Measurements from ENCODE around the gene LRRC43. TPM values are rescaled to one million over a fixed set of nuclear protein-coding genes. Genes with fewer than 3 reads are reported as not detected.

Gene LRRC43
- total and polyA plus RNA-seq, 2 of the 4 experiments (the other 2 are of a cell fraction), result 0.26 to 0.36 TPM

Small RNA genes lying within 50 kb of the gene (microRNA-seq; reads per million reads assigned to microRNA genes)
- not detected for gene DIABLO (ENCODE audit: insufficient read depth, insufficient read length)

Small RNA genes lying within 50 kb of the gene (small RNA-seq; reads per million reads assigned to genes)
- gene DIABLO, result 0 to 2.9 (median 0.46) reads per million in 5 experiments

Other genes starting within 250 kb of the LRRC43 start
- gene BCL7A, start 161.2 kb upstream of the LRRC43 start, total RNA-seq (2012; rRNA removed), result 5.6 and 6.1 TPM in 2 replicates
- gene BCL7A, start 161.2 kb upstream of the LRRC43 start, polyA plus RNA-seq (2012; rRNA removed), result 7.9 and 8.6 TPM in 2 replicates
- 2.7 and 3.1 TPM in 2 replicates for gene MLXIP, start 104.4 kb upstream of the LRRC43 start, total RNA-seq (2012; rRNA removed)
- gene MLXIP, start 104.4 kb upstream of the LRRC43 start, polyA plus RNA-seq (2012; rRNA removed), result 9.5 and 10.8 TPM in 2 replicates
- gene IL31, start 8.9 kb upstream of the LRRC43 start, total RNA-seq (2012; rRNA removed), result not detected in 2 replicates
- not detected in 2 replicates for gene IL31, start 8.9 kb upstream of the LRRC43 start, polyA plus RNA-seq (2012; rRNA removed)
- gene B3GNT4, start 20.6 kb downstream of the LRRC43 start, total RNA-seq (2012; rRNA removed), result under 0.01 and 0.18 TPM in 2 replicates
- 0.53 and 0.99 TPM in 2 replicates for gene B3GNT4, start 20.6 kb downstream of the LRRC43 start, polyA plus RNA-seq (2012; rRNA removed)
- 102 and 104 TPM in 2 replicates for gene DIABLO, start 42.9 kb downstream of the LRRC43 start, total RNA-seq (2012; rRNA removed)
- gene DIABLO, start 42.9 kb downstream of the LRRC43 start, polyA plus RNA-seq (2012; rRNA removed), result 67.0 and 69.7 TPM in 2 replicates
- gene VPS33A, start 83.4 kb downstream of the LRRC43 start, total RNA-seq (2012; rRNA removed), result 20.3 and 21.4 TPM in 2 replicates
- 14.0 and 14.3 TPM in 2 replicates for gene VPS33A, start 83.4 kb downstream of the LRRC43 start, polyA plus RNA-seq (2012; rRNA removed)
- gene CLIP1, start 239.5 kb downstream of the LRRC43 start, total RNA-seq (2012; rRNA removed), result 54.8 and 58.9 TPM in 2 replicates
- 35.6 and 38.0 TPM in 2 replicates for gene CLIP1, start 239.5 kb downstream of the LRRC43 start, polyA plus RNA-seq (2012; rRNA removed)

Data from IMR-90 (cell line).